Measurements from ENCODE around the gene USP5.

Gene USP5

DNA sequence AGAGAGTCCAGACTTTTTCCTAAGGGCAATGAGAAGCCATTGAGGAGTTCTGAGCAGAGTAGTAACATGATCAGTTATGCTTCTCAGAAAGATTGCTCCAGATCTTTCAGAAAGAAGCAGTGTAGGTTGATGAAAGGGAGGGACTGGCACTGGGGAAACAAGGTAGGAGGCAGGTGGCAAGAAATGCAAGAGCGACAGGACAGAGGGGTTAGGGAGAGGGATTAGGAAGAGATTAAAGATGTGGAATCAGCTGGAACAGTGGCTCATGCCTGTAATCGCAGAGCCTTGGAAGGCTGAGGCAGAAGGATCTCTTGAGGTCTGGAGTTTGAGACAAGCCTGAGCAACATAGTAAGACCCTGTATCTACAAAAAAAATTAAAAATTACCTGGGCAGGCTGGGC lies 4.3 kb upstream of the USP5 start:
- TF ChIP-seq CTCF (IDR thresholded peaks at IDR 0.05): no peak

- no peak for TF ChIP-seq CTCF (IDR thresholded peaks at IDR 0.05)
These were observed 2.5 kb upstream of the USP5 start for GRCh38 chr12:6849427-6849826.

GRCh38 chr12:6849976-6850560 lies 1.9 kb upstream of the USP5 start:
- no peak for TF ChIP-seq CTCF (IDR thresholded peaks at IDR 0.05)

DNA sequence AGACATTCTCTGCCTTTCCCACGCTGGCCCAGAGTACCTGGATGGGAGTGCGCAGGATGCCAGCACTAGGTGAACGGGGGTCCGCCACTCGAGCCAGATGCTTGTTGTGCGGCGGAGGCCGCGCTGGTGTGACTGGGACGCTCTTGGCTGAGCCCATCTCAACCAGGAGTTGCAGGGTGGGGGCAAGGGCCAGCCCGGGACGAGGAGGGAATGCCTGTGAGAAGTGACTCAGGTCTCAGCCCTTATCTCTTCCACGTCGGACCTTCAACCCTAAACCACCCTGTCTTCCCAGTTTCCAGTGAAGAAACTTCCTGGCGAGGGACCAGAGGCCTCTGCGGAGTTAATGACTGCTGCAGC lies 1.2 kb upstream of the USP5 start:
- TF ChIP-seq CTCF (IDR thresholded peaks at IDR 0.05): no peak

- no peak for TF ChIP-seq CTCF (IDR thresholded peaks at IDR 0.05)
These were observed 613 bp upstream of the USP5 start, which contains the start of gene CDCA3 for GRCh38 chr12:6851153-6851920. Gene CDCA3, minus strand, starts transcription at chr12:6851286. Its CDS starts 334 bp downstream, at chr12:6850952.

DNA sequence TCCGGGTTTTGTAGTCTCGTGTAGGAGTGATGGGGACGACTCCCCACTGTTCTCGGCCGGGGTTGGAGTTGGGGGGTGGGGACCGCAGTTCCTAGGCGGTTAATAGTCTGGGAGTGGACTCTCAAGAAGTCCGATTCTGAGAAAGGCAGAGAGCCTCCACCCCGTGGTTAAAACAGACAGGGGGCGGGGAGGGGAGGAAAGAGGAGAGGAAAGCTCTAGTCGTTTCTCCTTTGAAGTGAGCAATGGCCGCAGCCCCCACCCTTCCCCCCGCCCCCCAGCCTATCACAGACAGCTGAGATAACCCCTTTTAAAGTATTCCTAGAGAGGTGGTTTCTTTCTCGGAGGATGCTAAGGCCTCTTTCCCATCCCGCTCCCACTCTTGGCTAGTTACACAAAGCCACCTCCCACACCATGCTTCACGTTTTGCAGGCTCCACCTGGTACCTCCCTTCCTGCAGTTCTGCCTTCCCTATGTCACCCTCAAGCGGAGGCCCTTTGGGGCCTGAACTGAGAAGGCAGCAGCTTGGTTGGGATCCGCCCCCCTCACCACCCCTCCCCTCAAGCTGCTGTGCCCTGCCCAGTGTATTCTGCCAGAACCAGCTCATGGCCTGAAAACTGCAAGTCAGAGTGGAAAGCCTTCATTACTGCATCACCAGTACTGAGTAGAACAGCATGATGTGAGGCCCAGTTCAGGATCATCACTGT lies 853 bp downstream of the USP5 start:
- no peak for TF ChIP-seq CTCF (IDR thresholded peaks at IDR 0.05)

- no peak for TF ChIP-seq CTCF (IDR thresholded peaks at IDR 0.05)
These were observed 1.7 kb downstream of the USP5 start for GRCh38 chr12:6853626-6854025.
